Stimulated activated CD4-positive, alpha-beta T cell treated with anti-CD3 and anti-CD28 coated beads, Interleukin-15, amount 100 ng/mL, for 1 hour (primary cell): ENCODE results near the gene MEX3A.
"Not testable (repeated sequence)": the region's sequence is repeated elsewhere in the genome, so short reads cannot be mapped to it uniquely, and the experiment has no call there.

Experiments
- DNase-seq, 2 donors: peaks; one replicate each; pipeline ENCODE4 v3.0.0-alpha.2; 2020; ENCODE audit warnings: low read depth in 1 of 2, low spot score in 1 of 2

Gene MEX3A

GRCh38 chr1:156082309-156083091 is at the start of gene MEX3A:
Gene MEX3A (minus strand): TSS chr1:156082465. CDS start chr1:156081998, 467 bp downstream.
- peak; percentile 35 to 50 for DNase-seq

DNA sequence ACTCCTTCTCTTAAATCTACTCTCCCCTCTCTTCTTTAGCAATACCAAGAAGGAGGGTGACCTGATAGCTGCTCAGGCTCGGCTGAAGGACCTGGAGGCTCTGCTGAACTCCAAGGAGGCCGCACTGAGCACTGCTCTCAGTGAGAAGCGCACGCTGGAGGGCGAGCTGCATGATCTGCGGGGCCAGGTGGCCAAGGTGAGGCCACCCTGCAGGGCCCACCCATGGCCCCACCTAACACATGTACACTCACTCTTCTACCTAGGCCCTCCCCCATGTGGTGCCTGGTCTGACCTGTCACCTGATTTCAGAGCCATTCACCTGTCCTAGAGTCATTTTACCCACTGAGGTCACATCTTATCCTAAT is 48.3 kb upstream of the MEX3A start:
- no peak for DNase-seq

DNA sequence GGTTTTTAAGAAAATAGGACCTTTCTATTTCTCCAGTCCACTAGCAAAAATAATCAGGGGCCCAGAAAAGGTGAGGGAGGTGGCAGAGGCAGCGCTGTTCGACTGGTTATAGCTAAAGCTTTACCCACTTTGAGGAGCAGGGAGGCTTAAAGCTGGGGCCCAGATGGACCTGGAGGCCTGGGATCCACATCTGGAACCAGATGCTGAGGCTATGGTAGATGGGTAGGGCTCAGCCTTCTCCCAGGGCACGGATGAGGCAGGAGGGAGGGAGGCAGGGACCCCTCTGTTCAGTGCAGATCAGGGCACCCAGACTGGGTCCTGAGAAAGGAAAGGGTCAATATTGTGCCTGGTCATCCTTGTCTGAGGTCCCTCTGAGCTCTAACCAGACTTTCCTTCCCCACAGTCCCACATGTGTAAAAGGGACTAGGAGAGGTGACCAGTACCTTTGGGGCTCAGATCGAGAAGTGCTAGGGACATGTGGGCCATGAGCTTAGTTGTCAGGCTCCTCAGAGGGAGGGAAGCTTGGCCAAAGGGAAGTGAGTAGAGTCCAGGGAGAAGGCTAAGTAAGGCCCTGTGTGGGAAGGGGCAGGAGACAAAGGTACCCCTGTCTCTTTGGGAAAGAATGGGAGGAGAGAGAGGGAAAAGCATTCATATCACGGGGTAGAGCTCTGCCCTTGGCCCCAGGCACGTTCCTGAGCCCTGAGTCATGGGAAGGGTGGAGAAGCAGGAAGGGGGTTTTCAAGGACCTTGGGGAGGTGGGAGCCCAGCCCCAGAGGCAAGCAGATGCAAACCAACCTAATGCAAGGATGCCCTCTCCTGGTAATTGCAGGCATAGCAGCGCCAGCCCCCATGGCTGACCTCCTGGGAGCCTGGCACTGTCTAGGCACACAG is 47.7 kb upstream of the MEX3A start:
- peak; percentile 54 to 76 for DNase-seq

GRCh38 chr1:156128654-156129597 is 46.7 kb upstream of the MEX3A start:
- DNase-seq = no peak

DNA sequence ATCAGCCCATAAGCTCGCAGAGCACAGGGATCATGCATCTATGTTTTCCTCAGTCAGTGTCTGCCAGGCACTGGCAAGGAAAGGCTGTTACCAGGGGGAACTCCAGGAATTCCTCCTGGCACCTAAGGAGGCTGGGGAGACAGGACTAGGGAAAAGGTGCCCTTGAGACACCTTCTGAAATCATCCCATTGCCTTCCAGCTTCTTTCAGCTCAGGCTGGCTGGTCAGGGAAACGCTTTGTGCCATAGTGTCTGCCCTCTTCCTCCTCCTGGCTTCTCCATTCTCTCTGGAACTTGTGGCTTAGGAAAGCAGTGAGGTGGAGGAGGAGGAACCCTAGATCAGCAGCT is 46.0 kb upstream of the MEX3A start:
- DNase-seq = no peak

DNA sequence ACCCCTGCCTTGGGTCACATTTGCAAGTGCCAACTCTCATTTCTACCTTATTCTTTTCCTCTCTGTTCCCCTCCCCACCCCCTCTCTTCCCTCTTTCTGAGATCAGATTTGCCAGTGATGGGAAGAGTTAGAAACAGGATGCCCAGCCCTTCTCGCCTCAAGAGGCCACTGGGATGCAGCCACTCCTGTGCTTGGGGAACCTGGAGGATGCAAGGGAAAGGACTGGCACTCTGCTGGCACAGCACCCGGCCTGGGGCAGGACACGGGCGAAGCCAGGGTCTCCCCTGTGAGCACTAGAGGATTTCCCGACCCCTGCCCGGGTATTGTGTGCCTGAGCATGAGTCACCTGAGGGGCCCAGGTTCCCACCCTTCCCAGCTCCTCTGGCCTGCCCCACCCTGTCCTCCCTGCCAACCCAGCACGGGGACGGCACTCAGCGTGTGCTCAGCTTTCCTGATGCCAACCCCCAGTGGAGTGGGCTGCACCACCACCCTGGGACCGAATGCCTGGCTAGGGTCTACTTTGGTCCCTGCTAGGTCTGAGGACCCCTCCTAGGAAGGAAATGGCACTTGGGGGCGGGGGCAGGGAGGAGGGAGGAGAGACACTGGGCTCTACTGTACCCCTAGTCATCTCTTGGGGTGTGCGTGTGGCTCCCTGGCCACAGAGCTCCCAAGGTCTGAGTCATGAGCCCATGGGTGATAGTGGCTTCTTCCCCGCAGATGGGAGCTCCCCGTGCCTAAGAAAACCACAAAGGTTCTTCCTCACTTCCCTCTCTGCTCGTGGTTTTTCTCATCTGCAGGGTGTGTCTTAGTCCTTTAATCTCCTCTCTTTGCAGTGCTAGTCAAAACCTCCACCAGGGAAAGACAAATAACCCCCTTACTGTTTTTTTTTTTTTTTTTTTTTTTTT is 44.6 kb upstream of the MEX3A start:
- DNase-seq = peak; percentile 57

DNA sequence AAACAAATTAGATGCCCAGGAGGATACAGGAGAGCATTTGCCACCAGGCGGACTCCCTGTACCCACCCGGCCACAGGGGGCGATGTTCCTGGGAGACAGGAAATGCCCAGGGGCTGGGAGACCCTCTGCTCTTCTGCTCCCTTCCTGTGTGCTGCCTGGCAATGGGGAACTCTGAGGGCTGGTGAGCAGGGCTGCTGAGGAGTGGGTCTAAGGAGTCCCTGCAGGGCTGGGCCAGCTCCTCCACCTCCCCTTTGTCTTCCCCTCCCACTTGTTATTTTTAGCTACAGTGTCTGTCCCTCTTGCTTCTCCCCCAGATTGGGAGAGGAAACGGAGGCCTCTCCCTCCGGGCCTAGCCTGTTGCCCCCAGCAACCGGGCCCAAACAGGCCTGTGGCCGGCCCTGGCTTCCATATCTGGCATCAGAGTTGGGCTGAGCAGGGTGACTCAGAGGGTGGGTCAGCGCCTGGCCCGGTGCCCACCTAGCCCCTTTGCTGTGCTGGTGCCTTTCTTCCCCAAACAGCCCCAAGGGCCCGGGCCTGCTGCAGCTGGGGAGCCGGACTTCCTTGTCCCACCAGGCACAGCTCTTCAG is 43.9 kb upstream of the MEX3A start:
- peak in 1 of 2 donors; percentile 33 for DNase-seq

DNA sequence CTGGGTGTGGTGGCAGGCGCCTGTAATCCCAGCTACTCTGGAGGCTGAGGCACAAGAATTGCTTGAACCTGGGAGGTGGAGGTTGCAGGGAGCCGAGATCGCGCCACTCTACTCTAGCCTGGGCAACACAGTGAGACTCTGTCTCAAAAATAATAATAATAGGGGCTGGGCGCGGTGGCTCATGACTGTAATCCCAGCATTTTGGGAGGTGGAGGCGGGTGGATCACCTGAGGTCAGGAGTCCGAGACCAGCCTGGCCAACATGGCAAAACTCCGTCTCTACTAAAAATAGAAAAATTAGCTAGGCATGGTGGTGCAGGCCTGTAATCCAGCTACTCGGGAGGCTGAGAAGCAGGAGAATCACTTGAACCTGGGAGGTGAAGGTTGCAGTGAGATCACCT is 43.3 kb upstream of the MEX3A start:
- DNase-seq = not testable (repeated sequence)

GRCh38 chr1:156124557-156125483 is 42.6 kb upstream of the MEX3A start:
- no peak for DNase-seq

GRCh38 chr1:156123356-156124196 is 41.3 kb upstream of the MEX3A start:
- DNase-seq = peak; percentile 44 to 58

- DNase-seq = no peak
Observed at GRCh38 chr1:156122519-156123355, 40.5 kb upstream of the MEX3A start.

GRCh38 chr1:156122086-156122485 is 39.8 kb upstream of the MEX3A start:
- DNase-seq = no peak

- DNase-seq = no peak
Observed at GRCh38 chr1:156121457-156121856, 39.2 kb upstream of the MEX3A start.

- DNase-seq = not testable (repeated sequence)
Observed at GRCh38 chr1:156121005-156121404, 38.7 kb upstream of the MEX3A start.

DNA sequence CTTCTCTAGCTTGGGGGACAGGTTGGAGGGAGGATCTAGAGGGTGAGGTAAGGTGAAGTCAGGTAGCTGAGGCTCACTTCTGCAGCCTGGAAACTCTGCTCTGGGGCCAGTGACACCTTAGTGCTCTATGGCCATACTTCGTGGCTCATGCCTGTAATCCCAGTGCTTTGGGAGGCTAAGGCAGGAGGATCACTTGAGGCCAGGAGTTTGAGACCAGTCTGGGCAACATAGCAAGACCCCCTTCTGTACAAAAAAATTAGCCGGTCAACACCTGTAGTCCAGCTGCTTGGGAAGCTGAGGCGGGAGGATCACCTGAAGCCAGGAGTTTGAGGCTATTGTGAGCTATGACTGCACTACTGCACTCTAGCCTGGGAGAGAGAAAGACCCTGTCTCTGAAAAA is 38.1 kb upstream of the MEX3A start:
- DNase-seq = no peak

GRCh38 chr1:156119503-156120209 is 37.4 kb upstream of the MEX3A start:
- no peak for DNase-seq
